Measurements from ENCODE around the gene VAV2. TPM values are rescaled to one million over a fixed set of nuclear protein-coding genes. Genes with fewer than 3 reads are reported as not detected.

The VAV2 gene
- total RNA-seq, 6 experiments from 2014 or later = 17.6 to 24.5 (median 21.7) TPM

DNA sequence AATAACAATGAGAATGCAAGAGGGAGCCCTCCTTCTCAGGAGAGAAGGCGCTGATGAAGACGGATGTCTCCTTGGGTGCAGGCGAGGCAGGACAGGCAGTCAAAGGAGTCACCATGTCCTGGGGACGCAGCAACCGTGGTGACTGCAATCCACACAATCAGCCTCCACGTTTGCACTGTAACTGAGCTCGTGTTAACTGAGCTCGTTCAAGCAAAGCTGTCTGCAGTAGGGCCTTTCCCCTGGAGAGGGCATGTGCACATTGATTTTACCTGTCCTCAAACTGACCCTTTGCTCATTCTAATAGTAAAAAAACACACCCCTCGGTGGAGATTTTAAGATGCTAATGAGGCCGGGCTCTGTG, 256.7 kb downstream of the VAV2 start:
- DNase-seq = no peak
- H3K4me3 Mint-ChIP-seq = no peak overlapping the region
- no peaks in the 10 kb centered on the region for H3K36me3 Mint-ChIP-seq (ENCODE audit: low read depth)
- no peaks in the 10 kb centered on the region for H3K9me3 Mint-ChIP-seq
- no peaks in the 10 kb centered on the region for H3K4me1 Mint-ChIP-seq (ENCODE audit: low read depth)
- H3K27me3 Mint-ChIP-seq (ENCODE audit: insufficient read depth) = peaks cover 18% of the 10 kb centered on the region
- H3K27ac Mint-ChIP-seq = no peak overlapping the region
- no peak for TF ChIP-seq CTCF (IDR thresholded peaks at IDR 0.05)

- H3K27me3 Mint-ChIP-seq (ENCODE audit: insufficient read depth) = peaks cover 18% of the 10 kb centered on the region
- H3K4me1 Mint-ChIP-seq (ENCODE audit: low read depth) = no peaks in the 10 kb centered on the region
- no peak for TF ChIP-seq CTCF (IDR thresholded peaks at IDR 0.05)
- DNase-seq = no peak
- no peak overlapping the region for H3K4me3 Mint-ChIP-seq
- H3K36me3 Mint-ChIP-seq (ENCODE audit: low read depth) = no peaks in the 10 kb centered on the region
- H3K27ac Mint-ChIP-seq = no peak overlapping the region
- H3K9me3 Mint-ChIP-seq = no peaks in the 10 kb centered on the region
Observed at GRCh38 chr9:133734590-133735414, 257.3 kb downstream of the VAV2 start.

DNA sequence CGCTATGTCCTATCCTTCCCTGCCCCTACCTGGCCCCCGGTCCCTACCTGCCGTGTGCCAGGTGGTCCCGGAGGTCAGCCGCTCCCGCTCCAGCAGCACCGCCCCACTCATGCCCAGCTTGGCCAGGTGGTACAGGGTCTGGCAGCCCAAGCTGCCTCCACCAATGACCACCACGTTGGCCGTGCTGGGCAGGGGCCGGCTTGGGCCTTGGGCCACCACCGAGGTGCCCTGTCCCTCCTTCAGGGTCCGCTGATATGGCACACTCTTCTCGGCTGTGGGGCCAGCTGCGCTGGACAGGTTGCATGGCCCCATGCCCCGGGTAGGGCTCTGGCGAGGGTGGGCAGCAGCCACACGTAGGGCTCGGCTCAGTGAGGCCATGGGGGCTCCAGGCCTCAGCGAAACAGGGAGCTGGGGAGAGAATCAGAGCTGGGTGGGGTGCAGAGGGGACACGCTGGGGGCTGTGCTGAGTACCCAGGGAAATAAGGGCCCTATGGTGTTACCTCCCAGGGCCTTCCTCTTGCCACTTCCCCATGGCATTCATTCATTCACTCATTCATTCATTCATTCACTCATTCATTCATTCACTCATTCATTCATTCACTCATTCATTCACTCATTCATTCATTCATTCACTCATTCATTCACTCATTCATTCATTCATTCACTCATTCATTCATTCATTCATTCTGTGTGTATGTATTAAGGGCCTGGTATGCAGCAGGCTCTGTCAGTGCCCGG, 258.2 kb downstream of the VAV2 start:
- TF ChIP-seq CTCF (IDR thresholded peaks at IDR 0.05) = no peak

GRCh38 chr9:133733421-133733795, 258.7 kb downstream of the VAV2 start:
- no peak for DNase-seq
- no peak overlapping the region for H3K4me3 Mint-ChIP-seq
- H3K4me1 Mint-ChIP-seq (ENCODE audit: low read depth) = no peaks in the 10 kb centered on the region
- no peak overlapping the region for H3K27ac Mint-ChIP-seq
- no peak for TF ChIP-seq CTCF (IDR thresholded peaks at IDR 0.05)
- no peaks in the 10 kb centered on the region for H3K36me3 Mint-ChIP-seq (ENCODE audit: low read depth)
- H3K27me3 Mint-ChIP-seq (ENCODE audit: insufficient read depth) = peaks cover 13% of the 10 kb centered on the region
- H3K9me3 Mint-ChIP-seq = no peaks in the 10 kb centered on the region

More for the DNA sequence above, 258.2 kb downstream of the VAV2 start:
- Mint-ChIP-seq H3K27ac (no peak overlapping the region), H3K9me3 (no peaks in the 10 kb centered on the region), H3K36me3 (ENCODE audit: low read depth) (no peaks in the 10 kb centered on the region), H3K4me3 (no peak overlapping the region), H3K27me3 (ENCODE audit: insufficient read depth) (peaks cover 11% of the 10 kb centered on the region), H3K4me1 (ENCODE audit: low read depth) (no peaks in the 10 kb centered on the region)
- DNase-seq = no peak

DNA sequence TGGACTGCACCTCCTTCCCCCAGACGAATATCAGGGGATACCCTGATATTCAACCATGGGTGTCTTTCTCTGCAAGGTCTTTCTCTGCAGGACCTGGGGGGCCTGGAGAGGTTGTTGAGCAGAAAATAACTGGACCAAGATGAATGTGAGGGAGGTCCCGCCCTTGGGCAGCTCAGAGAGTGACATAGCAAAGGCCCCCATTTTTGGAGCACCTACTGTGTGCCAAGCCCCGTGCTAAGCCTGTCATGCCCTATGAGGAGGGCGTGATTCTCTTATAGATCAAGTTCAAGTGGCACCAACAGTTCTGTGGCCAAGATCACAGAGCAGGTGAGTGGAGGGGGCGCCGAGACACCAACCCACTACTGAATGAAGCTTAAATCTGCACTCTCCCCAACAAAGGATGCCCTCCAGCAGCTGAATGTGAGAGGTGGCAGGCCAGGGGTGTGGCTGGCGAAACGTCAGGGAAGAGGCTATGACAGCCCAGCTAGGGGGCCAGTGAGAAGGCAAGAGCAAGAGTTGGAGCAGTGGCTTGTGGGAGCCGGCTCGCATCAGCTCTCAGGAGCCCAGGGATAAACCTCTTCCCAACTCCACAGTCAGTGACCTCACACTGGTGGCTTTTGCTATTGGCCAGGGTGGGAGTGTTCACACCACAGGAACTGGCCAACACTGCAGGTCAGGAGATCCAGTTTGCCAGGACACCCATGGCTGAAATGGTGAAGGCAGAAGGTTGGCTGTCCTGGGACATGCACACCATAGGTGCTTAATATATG, 259.3 kb downstream of the VAV2 start:
- no peak for DNase-seq
- H3K4me1 Mint-ChIP-seq (ENCODE audit: low read depth) = no peaks in the 10 kb centered on the region
- TF ChIP-seq CTCF (IDR thresholded peaks at IDR 0.05) = no peak
- no peak overlapping the region for H3K27ac Mint-ChIP-seq
- no peaks in the 10 kb centered on the region for H3K9me3 Mint-ChIP-seq
- H3K27me3 Mint-ChIP-seq (ENCODE audit: insufficient read depth) = peaks cover 15% of the 10 kb centered on the region
- H3K36me3 Mint-ChIP-seq (ENCODE audit: low read depth) = no peaks in the 10 kb centered on the region
- H3K4me3 Mint-ChIP-seq = no peak overlapping the region
